ENCODE measurements around the gene SNRPE.
A peak's percentile ranks its signal among the peaks of the same experiment; 100 is the strongest.

The SNRPE gene

GRCh38 chr1:203860396-203861025, 888 bp upstream of the SNRPE start:
- TF ChIP-seq CTCF (IDR thresholded peaks at IDR 0.05; ENCODE audit: low read depth, low read length): no peak
- DNase-seq (ENCODE audit: extremely low read depth, low read depth): no peak

- no peak for TF ChIP-seq CTCF (IDR thresholded peaks at IDR 0.05; ENCODE audit: low read depth, low read length)
Measured at GRCh38 chr1:203867802-203868201, 6.4 kb downstream of the SNRPE start.

GRCh38 chr1:203870245-203870644, 8.8 kb downstream of the SNRPE start:
- no peak for DNase-seq (ENCODE audit: extremely low read depth, low read depth)

More at GRCh38 chr1:203867802-203868201, 6.4 kb downstream of the SNRPE start:
- no peak for DNase-seq (ENCODE audit: extremely low read depth, low read depth)

GRCh38 chr1:203871114-203871880, 9.9 kb downstream of the SNRPE start:
- peak; percentile 52 for DNase-seq (ENCODE audit: extremely low read depth, low read depth)
- peak; percentile 89 for TF ChIP-seq CTCF (IDR thresholded peaks at IDR 0.05; ENCODE audit: low read depth, low read length)

More at GRCh38 chr1:203870245-203870644, 8.8 kb downstream of the SNRPE start:
- no peak for TF ChIP-seq CTCF (IDR thresholded peaks at IDR 0.05; ENCODE audit: low read depth, low read length)

- no peak for TF ChIP-seq CTCF (IDR thresholded peaks at IDR 0.05; ENCODE audit: low read depth, low read length)
- DNase-seq (ENCODE audit: extremely low read depth, low read depth): no peak
Measured at GRCh38 chr1:203873094-203873493, 11.7 kb downstream of the SNRPE start.

GRCh38 chr1:203878422-203878821, 17.0 kb downstream of the SNRPE start:
- no peak for DNase-seq (ENCODE audit: extremely low read depth, low read depth)

More at GRCh38 chr1:203878422-203878821, 17.0 kb downstream of the SNRPE start:
- TF ChIP-seq CTCF (IDR thresholded peaks at IDR 0.05; ENCODE audit: low read depth, low read length): no peak
